Epithelial cell of proximal tubule (primary cell): ENCODE data around the gene CTTNBP2NL. TPM values are rescaled to one million over a fixed set of nuclear protein-coding genes. Genes with fewer than 3 reads are reported as not detected.
"Not testable (repeated sequence)": the region's sequence is repeated elsewhere in the genome, so short reads cannot be mapped to it uniquely, and the experiment has no call there.

Experiments used
- DNase-seq: peaks from one replicate; pipeline ENCODE4 v3.0.0-alpha.2; 2011; ENCODE audit warnings: low read depth
- H3K4me3 ChIP-seq: 2 replicates; pipeline ENCODE4 v1.5.1; 2011; ENCODE audit warnings: low read depth, mild to moderate bottlenecking, low read length
- total RNA-seq: library from RNA; depleted of rRNA; stranded (reverse); fragments of >200 nt; gene quantifications from 2 replicates; pipeline ENCODE4 v1.2.3, GENCODE V29; 2015
- TF ChIP-seq, protein P1 (sequence below): conservative IDR thresholded peaks from 2 replicates; pipeline ENCODE4 v1.5.1; 2012; ENCODE audit warnings: low read depth, mild to moderate bottlenecking, low read length

Gene CTTNBP2NL
- total RNA-seq, 1 donor from 2014 or later: 27.2 TPM

DNA sequence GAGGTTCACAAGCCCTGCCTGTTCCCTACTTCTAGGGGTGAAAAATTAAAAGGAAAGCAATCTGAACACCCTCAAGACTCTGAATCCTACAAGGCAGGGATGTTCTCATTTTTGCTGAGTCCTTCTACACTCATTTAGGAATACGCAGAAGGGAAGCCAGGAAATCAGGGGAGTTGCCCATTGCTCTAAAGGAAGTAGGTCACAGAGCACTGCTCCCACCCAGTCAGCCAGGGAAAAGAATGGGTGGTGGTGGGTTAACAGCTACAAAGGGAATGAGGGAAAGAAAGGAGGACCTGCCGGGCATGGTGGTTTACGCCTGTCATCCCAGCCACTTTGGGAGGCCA, 2.4 kb upstream of the CTTNBP2NL start:
- DNase-seq: no peak
- TF ChIP-seq, protein P1, sequence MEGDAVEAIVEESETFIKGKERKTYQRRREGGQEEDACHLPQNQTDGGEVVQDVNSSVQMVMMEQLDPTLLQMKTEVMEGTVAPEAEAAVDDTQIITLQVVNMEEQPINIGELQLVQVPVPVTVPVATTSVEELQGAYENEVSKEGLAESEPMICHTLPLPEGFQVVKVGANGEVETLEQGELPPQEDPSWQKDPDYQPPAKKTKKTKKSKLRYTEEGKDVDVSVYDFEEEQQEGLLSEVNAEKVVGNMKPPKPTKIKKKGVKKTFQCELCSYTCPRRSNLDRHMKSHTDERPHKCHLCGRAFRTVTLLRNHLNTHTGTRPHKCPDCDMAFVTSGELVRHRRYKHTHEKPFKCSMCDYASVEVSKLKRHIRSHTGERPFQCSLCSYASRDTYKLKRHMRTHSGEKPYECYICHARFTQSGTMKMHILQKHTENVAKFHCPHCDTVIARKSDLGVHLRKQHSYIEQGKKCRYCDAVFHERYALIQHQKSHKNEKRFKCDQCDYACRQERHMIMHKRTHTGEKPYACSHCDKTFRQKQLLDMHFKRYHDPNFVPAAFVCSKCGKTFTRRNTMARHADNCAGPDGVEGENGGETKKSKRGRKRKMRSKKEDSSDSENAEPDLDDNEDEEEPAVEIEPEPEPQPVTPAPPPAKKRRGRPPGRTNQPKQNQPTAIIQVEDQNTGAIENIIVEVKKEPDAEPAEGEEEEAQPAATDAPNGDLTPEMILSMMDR: no peak
- H3K4me3 ChIP-seq: no peak overlapping the region

DNA sequence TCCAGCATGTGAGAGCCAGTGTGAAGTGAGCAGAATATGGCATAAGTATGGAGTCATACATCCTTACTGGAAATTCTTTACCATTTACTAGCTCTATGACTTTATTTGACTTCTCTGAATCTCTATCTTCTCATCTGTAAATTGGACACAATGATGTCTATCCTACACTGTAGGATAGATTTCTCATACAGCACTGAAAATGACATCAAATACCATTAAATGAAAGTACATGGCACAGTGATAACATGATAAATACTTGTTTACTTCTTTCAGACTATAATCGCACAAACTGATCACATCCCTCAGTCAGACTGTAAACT, 1.3 kb upstream of the CTTNBP2NL start:
- TF ChIP-seq, protein P1: no peak
- no peak for DNase-seq
- peak overlapping the region; percentile 30 for H3K4me3 ChIP-seq

DNA sequence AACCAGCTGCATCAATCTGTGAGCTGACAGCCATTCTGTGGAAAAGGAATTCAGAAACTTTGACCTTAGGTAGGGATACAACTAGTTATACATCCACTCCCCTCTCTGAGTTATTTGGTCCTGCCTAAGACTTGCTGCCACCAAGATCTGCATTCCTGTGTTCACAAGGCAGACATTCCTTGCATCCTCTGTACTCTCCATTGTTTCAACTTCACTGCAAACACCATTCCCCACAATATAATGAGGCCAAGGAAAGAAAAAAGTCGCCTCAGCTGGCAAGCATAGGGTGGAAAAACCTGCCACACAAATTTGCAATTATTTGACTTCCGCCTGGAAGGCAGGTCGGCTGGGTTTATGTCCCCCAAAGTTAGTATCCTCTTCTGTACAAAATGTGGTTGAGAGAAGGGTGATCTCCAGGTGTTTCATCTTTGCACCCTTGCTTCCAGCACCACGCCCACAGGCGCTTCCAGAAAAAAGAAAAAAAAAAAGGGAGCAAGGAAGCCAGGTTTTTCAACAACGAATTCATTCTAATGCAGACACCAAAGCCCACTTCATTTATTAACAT, 676 bp upstream of the CTTNBP2NL start:
- TF ChIP-seq, protein P1: no peak
- H3K4me3 ChIP-seq: peak overlapping the region; percentile 100
- DNase-seq: no peak

DNA sequence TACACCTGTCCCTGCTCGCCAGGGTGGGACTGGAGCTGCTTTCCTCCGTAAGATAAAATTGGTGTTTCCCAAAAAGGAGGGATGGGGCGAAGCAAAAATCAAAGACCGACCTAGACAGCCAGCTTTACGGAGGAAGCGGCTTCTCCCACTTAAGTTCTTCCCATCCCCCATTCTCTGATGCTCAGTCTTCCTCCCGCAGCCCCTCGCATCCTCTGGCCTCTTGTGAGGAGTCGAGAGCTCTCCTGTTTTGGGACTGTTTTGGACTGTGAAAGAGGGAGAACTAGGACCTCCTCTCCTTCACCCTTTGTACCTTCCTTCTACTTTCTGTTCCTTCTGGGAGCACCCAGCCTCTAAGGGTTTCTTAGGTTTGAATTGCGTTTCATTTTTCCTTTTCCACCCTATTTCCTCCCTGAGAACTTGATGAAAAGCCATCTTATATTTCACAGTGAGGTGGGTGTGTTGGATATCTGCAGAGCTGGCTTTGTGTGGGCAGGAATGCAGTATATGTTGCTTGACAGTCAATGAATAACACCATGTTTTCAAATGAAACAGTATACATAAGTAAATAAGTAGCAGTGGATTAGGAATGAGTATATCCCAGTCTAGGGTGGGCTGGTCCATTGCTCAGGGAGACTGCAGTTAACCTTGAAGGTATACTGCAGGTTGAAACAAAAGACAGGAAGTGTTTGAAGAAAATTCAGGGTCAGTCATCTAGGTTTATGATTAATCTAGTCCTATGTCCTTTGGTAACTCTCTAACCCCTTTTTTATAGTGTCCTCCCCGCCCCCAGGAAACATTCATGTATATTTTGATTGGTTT, 848 bp downstream of the CTTNBP2NL start:
- DNase-seq: no peak
- H3K4me3 ChIP-seq: peak overlapping the region; percentile 100
- TF ChIP-seq, protein P1: no peak

DNA sequence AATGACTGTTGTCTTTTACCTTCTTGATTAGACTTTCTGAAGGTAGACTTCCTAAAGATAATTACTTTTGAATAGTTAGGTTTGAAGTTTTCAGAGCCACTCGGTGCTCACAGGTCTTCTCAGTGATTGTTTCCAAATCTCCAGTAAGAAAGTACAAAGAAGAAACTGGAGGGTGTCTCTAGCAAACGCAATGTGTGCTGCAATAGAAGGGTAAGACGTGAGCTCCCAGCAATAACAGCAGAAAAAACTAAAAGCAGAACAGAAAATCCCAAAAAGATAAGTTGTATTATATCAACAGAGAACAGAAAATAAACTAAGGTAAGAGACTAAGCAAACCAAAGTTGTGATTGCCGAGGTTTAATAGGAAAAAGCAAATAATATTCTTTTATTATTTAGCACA, 1.8 kb downstream of the CTTNBP2NL start:
- DNase-seq: no peak
- TF ChIP-seq, protein P1: no peak
- H3K4me3 ChIP-seq: peak overlapping the region; percentile 100

DNA sequence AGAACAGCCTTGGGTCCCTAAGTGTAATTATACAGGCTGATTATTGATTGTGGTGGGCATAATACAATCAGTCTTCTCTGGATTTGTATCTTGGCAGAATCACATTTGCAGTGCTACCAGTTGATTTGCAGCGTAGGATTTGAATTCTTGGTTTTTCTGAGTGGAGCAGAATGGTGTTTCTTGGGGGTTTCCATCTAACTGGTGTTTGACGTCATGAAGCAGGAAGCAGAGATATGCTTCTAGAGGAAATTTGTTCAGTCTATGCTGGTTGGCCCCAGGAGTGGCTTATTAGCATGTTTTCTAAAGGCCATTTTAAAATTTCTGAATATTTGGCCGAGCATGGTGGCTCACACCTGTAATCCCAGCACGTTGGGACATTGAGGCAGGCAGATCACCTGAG, 3.4 kb downstream of the CTTNBP2NL start:
- TF ChIP-seq, protein P1: no peak
- no peak for DNase-seq
- no peak overlapping the region for H3K4me3 ChIP-seq

DNA sequence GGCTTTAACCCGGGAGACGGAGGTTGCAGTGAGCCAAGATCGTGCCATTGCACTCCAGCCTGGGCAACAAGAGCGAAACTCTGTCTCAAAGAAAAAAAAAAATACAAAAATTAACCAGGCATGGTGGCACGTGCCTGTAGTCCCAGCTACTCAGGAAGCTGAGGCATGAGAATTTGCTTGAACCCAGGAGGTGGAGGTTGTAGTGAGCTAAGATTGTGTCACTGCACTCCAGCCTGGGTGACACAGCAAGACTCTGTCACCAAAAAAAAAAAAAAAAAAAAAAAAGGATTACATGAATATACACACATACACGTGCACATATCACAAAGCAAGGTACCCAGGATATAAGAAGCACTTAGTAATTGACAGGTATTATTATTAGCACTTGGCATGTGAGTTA, 4.7 kb downstream of the CTTNBP2NL start:
- not testable (repeated sequence) for DNase-seq, H3K4me3 ChIP-seq
